Tibial artery (tissue), 4 donors: ENCODE results near the gene CXCL10.

Experiments used
- DNase-seq, 2 donors: peaks; one replicate each; pipeline ENCODE4 v3.0.0-alpha.2; 2019
- H3K27ac ChIP-seq, 2 donors: fragments of 200-600 bp; sonication (generic) in 1 of 2; 1 replicate in 1 of 2; 2 replicates in 1 of 2; pipeline ENCODE4 v1.5.1; 2018 to 2019; ENCODE audit warnings: mild to moderate bottlenecking in 1 of 2
- H3K27me3 ChIP-seq, 2 donors: fragments of 200-600 bp; sonication (generic) in 1 of 2; one replicate each; pipeline versions ENCODE4 v1.5.1 to v1.6.0; 2016 to 2019
- H3K36me3 ChIP-seq, 3 donors: fragments of 200-600 bp; sonication (generic) in 2 of 3; one replicate each; pipeline ENCODE4 v1.5.1; 2016 to 2019; ENCODE audit warnings: mild to moderate bottlenecking in 2 of 3
- H3K4me1 ChIP-seq, 4 donors: fragments of 200-600 bp; sonication (generic) in 2 of 4; 1 replicate in 3 of 4; 2 replicates in 1 of 4; pipeline ENCODE4 v1.5.1; 2016 to 2019
- H3K4me3 ChIP-seq, 2 donors: fragments of 200-600 bp; sonication (generic) in 1 of 2; 1 replicate in 1 of 2; 2 replicates in 1 of 2; pipeline ENCODE4 v1.5.1; 2018 to 2019; ENCODE audit warnings: mild to moderate bottlenecking in 2 of 2
- H3K9me3 ChIP-seq, 3 donors: fragments of 200-600 bp; sonication (generic) in 1 of 3; one replicate each; pipeline ENCODE4 v1.5.1; 2016 to 2019
- CTCF ChIP-seq, 2 experiments: fragments of 200-600 bp in 1 of 2; fragments of 450-650 bp in 1 of 2; IDR thresholded peaks; one replicate each; pipeline ENCODE4 v1.5.1; 2017 to 2019; ENCODE audit warnings: antibody characterized with exemption in 2 of 2, mild to moderate bottlenecking in 1 of 2, moderate library complexity in 1 of 2
- intact Hi-C: fragments of 100-400 bp; cut with DNase I; formaldehyde crosslinking; loops from one replicate; pipeline ENCODE4 v1.15.0; 2023; ENCODE audit warnings: low total_unique reads

CXCL10 gene

GRCh38 chr4:76035141-76035540 lies 11.8 kb upstream of the CXCL10 start:
- H3K4me3 ChIP-seq = no peak overlapping the region
- no peak overlapping the region for H3K27ac ChIP-seq
- TF ChIP-seq CTCF (IDR thresholded peaks at IDR 0.05) = no peak
- no peaks in the 10 kb centered on the region for H3K36me3 ChIP-seq
- intact Hi-C loops = no loop called here
- no peaks in the 10 kb centered on the region for H3K4me1 ChIP-seq
- DNase-seq = no peak
- H3K9me3 ChIP-seq = no peaks in the 10 kb centered on the region
- H3K27me3 ChIP-seq = no peaks in the 10 kb centered on the region

- no peak for DNase-seq
- H3K9me3 ChIP-seq = no peaks in the 10 kb centered on the region
- H3K36me3 ChIP-seq = no peaks in the 10 kb centered on the region
- no peak overlapping the region for H3K27ac ChIP-seq
- H3K27me3 ChIP-seq = no peaks in the 10 kb centered on the region
- no peak for TF ChIP-seq CTCF (IDR thresholded peaks at IDR 0.05)
- peaks cover 0 to 7% (median 3%) of the 10 kb centered on the region in 4 donors for H3K4me1 ChIP-seq
- no peak overlapping the region for H3K4me3 ChIP-seq
- intact Hi-C loops = no loop called here
Measured at GRCh38 chr4:76029300-76029699, 6.0 kb upstream of the CXCL10 start.

GRCh38 chr4:76028350-76028765 lies 5.1 kb upstream of the CXCL10 start:
- H3K27ac ChIP-seq = no peak overlapping the region
- H3K27me3 ChIP-seq = no peaks in the 10 kb centered on the region
- H3K4me3 ChIP-seq = peak overlapping the region in 1 of 2 donors; percentile 26
- H3K9me3 ChIP-seq = no peaks in the 10 kb centered on the region
- intact Hi-C loops = no loop called here
- H3K4me1 ChIP-seq = peaks cover 0 to 7% (median 3%) of the 10 kb centered on the region in 4 donors
- no peaks in the 10 kb centered on the region for H3K36me3 ChIP-seq
- TF ChIP-seq CTCF (IDR thresholded peaks at IDR 0.05) = no peak
- no peak for DNase-seq

GRCh38 chr4:76024065-76024464 lies 768 bp upstream of the CXCL10 start:
- H3K36me3 ChIP-seq = no peaks in the 10 kb centered on the region
- no peak overlapping the region for H3K27ac ChIP-seq
- intact Hi-C loops = no loop called here

GRCh38 chr4:76022677-76023076 lies 620 bp downstream of the CXCL10 start:
- Histone ChIP-seq H3K36me3 (no peaks in the 10 kb centered on the region), H3K4me3 (no peak overlapping the region), H3K4me1 (no peaks in the 10 kb centered on the region), H3K9me3 (no peaks in the 10 kb centered on the region), H3K27ac (no peak overlapping the region), H3K27me3 (no peaks in the 10 kb centered on the region)
- intact Hi-C loops = no loop called here
- no peak for TF ChIP-seq CTCF (IDR thresholded peaks at IDR 0.05)
- DNase-seq = no peak

More at GRCh38 chr4:76024065-76024464, 768 bp upstream of the CXCL10 start:
- no peak for DNase-seq
- H3K4me3 ChIP-seq = no peak overlapping the region
- no peaks in the 10 kb centered on the region for H3K27me3 ChIP-seq
- TF ChIP-seq CTCF (IDR thresholded peaks at IDR 0.05) = no peak
- H3K4me1 ChIP-seq = peaks cover 0 to 7% (median 3%) of the 10 kb centered on the region in 4 donors
- no peaks in the 10 kb centered on the region for H3K9me3 ChIP-seq

- TF ChIP-seq CTCF (IDR thresholded peaks at IDR 0.05) = no peak
- no peak overlapping the region for H3K4me3 ChIP-seq
- no peaks in the 10 kb centered on the region for H3K4me1 ChIP-seq
- intact Hi-C loops = no loop called here
- H3K27ac ChIP-seq = no peak overlapping the region
- H3K36me3 ChIP-seq = no peaks in the 10 kb centered on the region
- H3K9me3 ChIP-seq = no peaks in the 10 kb centered on the region
- DNase-seq = no peak
- no peaks in the 10 kb centered on the region for H3K27me3 ChIP-seq
Measured at GRCh38 chr4:76022031-76022430, 1.3 kb downstream of the CXCL10 start.
